DOHH2 (cell line): ENCODE measurements around the gene ITGA2.

Experiments used
- H3F3A ChIP-seq: fragments of 200-600 bp; sonication (generic), shearing (Covaris generic); 2 replicates; pipeline ENCODE4 v1.6.0; 2016; ENCODE audit warnings: antibody characterized with exemption, mild to moderate bottlenecking; ENCODE audit not compliant: control insufficient read depth, insufficient read depth
- H3K27ac ChIP-seq: fragments of 200-600 bp; sonication (generic); 2 replicates; pipeline ENCODE4 v1.5.1; 2014; ENCODE audit warnings: low read depth, mild to moderate bottlenecking, low read length, moderate library complexity
- H3K27me3 ChIP-seq: fragments of 200-600 bp; sonication (generic); 2 replicates; pipeline ENCODE4 v1.6.1; 2014; ENCODE audit warnings: mild to moderate bottlenecking, low read length, mixed read lengths; ENCODE audit not compliant: control insufficient read depth
- H3K36me3 ChIP-seq: fragments of 200-600 bp; sonication (generic); 2 replicates; pipeline ENCODE4 v1.6.1; 2014; ENCODE audit warnings: mild to moderate bottlenecking, low read length, moderate library complexity, mixed read lengths; ENCODE audit not compliant: control insufficient read depth
- H3K4me1 ChIP-seq: fragments of 200-600 bp; sonication (generic); 2 replicates; pipeline ENCODE4 v1.6.1; 2014; ENCODE audit warnings: mild to moderate bottlenecking, low read length, mixed read lengths; ENCODE audit not compliant: control insufficient read depth
- H3K4me2 ChIP-seq: fragments of 200-600 bp; sonication (generic); 2 replicates; pipeline ENCODE4 v1.6.0; 2014; ENCODE audit warnings: mild to moderate bottlenecking, low read length, moderate library complexity
- H3K4me3 ChIP-seq: fragments of 200-600 bp; sonication (generic); 2 replicates; pipeline ENCODE4 v1.5.1; 2014; ENCODE audit warnings: mild to moderate bottlenecking, low read length, mixed read lengths
- H3K79me2 ChIP-seq: fragments of 200-600 bp; sonication (generic); 2 replicates; pipeline ENCODE4 v1.6.1; 2014; ENCODE audit warnings: mild to moderate bottlenecking, low read length, mixed read lengths; ENCODE audit not compliant: control insufficient read depth
- H3K9me2 ChIP-seq: fragments of 200-600 bp; sonication (generic); replicated peaks from 2 replicates; pipeline ENCODE4 v1.6.1; 2014; ENCODE audit warnings: mild to moderate bottlenecking, low read length, mixed read lengths; ENCODE audit not compliant: control insufficient read depth
- H3K9me3 ChIP-seq: fragments of 200-600 bp; sonication (generic); 2 replicates; pipeline ENCODE4 v1.6.1; 2014; ENCODE audit warnings: antibody characterized with exemption, low read length, mixed read lengths; ENCODE audit not compliant: control insufficient read depth, insufficient read depth
- H4K20me1 ChIP-seq: fragments of 200-600 bp; sonication (generic); 2 replicates; pipeline ENCODE4 v1.6.0; 2014; ENCODE audit warnings: low read depth, mild to moderate bottlenecking, antibody characterized with exemption, low read length, moderate library complexity; ENCODE audit not compliant: control insufficient read depth, insufficient read depth
- EZH2phosphoT487 ChIP-seq: fragments of 200-600 bp; sonication (generic); IDR thresholded peaks from 2 replicates; pipeline ENCODE4 v1.6.1; 2017; ENCODE audit warnings: borderline replicate concordance, mild to moderate bottlenecking, antibody characterized with exemption, low read length, moderate library complexity, mixed read lengths
- TF ChIP-seq, protein P1 (sequence below): fragments of 200-600 bp; sonication (generic); IDR thresholded peaks from one replicate; pipeline ENCODE4 v1.5.1; 2014; ENCODE audit warnings: antibody characterized with exemption, mild to moderate bottlenecking, low read depth, low read length; ENCODE audit not compliant: poor library complexity, severe bottlenecking

The ITGA2 gene

DNA sequence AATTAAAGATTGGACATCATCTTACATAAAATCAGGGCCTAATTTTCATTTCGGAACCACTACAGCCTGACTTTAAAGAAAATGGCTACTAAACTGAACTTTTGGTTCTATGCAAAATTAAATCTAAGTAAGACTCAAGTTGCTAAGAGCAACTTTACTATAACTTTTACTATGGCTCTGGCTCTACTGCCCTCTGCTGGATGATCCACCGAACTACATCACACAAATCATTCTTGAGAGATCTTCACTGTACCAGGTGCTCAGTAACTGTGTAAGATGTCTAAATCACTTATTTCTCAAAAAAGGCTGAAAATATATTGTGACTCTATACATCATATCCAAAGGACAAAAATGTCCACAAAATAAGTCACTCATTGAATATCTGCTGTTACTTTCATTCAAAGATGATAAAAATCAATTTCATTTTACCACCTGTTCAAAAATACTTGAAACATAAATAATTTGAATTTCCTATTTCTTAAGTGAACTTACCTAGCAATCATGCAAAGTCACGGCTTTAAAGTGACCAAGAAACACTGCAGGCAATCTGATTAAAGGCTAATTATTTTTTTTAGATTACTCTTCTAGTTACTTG lies 106.9 kb downstream of the ITGA2 start:
- no peak for TF ChIP-seq EZH2phosphoT487
- TF ChIP-seq, protein P1, sequence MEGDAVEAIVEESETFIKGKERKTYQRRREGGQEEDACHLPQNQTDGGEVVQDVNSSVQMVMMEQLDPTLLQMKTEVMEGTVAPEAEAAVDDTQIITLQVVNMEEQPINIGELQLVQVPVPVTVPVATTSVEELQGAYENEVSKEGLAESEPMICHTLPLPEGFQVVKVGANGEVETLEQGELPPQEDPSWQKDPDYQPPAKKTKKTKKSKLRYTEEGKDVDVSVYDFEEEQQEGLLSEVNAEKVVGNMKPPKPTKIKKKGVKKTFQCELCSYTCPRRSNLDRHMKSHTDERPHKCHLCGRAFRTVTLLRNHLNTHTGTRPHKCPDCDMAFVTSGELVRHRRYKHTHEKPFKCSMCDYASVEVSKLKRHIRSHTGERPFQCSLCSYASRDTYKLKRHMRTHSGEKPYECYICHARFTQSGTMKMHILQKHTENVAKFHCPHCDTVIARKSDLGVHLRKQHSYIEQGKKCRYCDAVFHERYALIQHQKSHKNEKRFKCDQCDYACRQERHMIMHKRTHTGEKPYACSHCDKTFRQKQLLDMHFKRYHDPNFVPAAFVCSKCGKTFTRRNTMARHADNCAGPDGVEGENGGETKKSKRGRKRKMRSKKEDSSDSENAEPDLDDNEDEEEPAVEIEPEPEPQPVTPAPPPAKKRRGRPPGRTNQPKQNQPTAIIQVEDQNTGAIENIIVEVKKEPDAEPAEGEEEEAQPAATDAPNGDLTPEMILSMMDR: peak; percentile 85

DNA sequence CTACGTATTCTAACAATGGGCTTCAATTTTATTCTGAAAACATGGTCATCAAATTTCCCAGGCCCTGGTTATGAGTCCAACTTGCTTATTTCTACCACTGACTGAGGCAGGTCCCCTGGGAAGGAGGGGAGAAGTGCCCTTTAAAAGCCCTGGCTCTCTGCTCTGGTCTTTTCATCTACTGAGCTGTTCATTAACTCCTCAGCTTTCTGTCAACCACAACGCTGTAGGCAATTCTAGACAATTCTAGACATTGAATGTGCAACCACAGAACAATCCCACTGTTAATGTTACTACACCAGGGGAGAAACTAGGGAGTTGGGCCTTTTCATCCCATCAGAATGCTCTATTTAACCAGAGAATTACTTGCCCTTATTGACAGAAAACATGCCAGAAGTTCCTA lies 110.4 kb downstream of the ITGA2 start:
- TF ChIP-seq, protein P1: no peak
- no peak for TF ChIP-seq EZH2phosphoT487
- no peaks in the 10 kb centered on the region for H3K9me2 ChIP-seq
- no peaks in the 10 kb centered on the region for H3K79me2 ChIP-seq
- H4K20me1 ChIP-seq: no peaks in the 10 kb centered on the region
- no peak overlapping the region for H3K4me3 ChIP-seq
- no peak overlapping the region for H3K27ac ChIP-seq
- no peaks in the 10 kb centered on the region for H3K4me1 ChIP-seq
- H3K4me2 ChIP-seq: no peak overlapping the region
- H3K36me3 ChIP-seq: peaks cover 58% of the 10 kb centered on the region
- H3F3A ChIP-seq: peaks cover 3% of the 10 kb centered on the region
- no peaks in the 10 kb centered on the region for H3K9me3 ChIP-seq
- H3K27me3 ChIP-seq: no peaks in the 10 kb centered on the region

More for the DNA sequence above, 106.9 kb downstream of the ITGA2 start:
- Histone ChIP-seq H3K4me2 (no peak overlapping the region), H3K9me3 (no peaks in the 10 kb centered on the region), H3K27me3 (no peaks in the 10 kb centered on the region), H4K20me1 (no peaks in the 10 kb centered on the region), H3K79me2 (no peaks in the 10 kb centered on the region), H3F3A (peaks cover 3% of the 10 kb centered on the region; the same call in 1 of the 2 replicates), H3K27ac (no peak overlapping the region), H3K9me2 (no peaks in the 10 kb centered on the region), H3K4me3 (no peak overlapping the region), H3K36me3 (peaks cover 37% of the 10 kb centered on the region), H3K4me1 (no peaks in the 10 kb centered on the region)

DNA sequence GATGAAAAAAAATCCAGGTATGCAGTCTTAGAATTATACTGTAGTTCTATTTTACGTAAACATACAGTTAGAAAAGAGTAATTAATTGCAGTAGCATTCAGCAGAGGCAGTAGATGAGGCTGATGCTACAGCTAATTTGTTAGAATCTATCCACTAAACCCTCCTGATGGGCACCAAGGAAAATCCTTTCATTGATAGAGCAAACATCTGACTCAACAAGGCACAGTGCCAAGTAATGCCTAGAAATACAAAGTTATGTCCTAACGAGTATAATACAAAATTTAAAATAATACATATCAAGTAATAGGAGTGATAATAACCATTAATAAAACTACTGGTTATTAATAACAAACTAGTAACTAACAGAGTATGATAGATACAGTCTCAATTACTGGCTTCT lies 111.5 kb downstream of the ITGA2 start:
- Histone ChIP-seq H3F3A (peaks cover 3% of the 10 kb centered on the region), H3K36me3 (peaks cover 62% of the 10 kb centered on the region), H3K79me2 (no peaks in the 10 kb centered on the region), H3K4me1 (no peaks in the 10 kb centered on the region), H3K9me3 (no peaks in the 10 kb centered on the region), H4K20me1 (no peaks in the 10 kb centered on the region), H3K4me3 (no peak overlapping the region), H3K4me2 (no peak overlapping the region), H3K27me3 (no peaks in the 10 kb centered on the region), H3K9me2 (no peaks in the 10 kb centered on the region), H3K27ac (no peak overlapping the region)
- TF ChIP-seq EZH2phosphoT487: no peak
- TF ChIP-seq, protein P1: no peak
